HG02938 (cell line): Measurements from ENCODE around the gene DCHS2.

ENCODE experiments used
- ATAC-seq: cut with Tn5 transposase; IDR thresholded peaks from one replicate; pipeline ENCODE4 v1.9.1; 2021; ENCODE audit warnings: mild to moderate bottlenecking, moderate library complexity; ENCODE audit not compliant: unreplicated experiment

Gene DCHS2, protein sequence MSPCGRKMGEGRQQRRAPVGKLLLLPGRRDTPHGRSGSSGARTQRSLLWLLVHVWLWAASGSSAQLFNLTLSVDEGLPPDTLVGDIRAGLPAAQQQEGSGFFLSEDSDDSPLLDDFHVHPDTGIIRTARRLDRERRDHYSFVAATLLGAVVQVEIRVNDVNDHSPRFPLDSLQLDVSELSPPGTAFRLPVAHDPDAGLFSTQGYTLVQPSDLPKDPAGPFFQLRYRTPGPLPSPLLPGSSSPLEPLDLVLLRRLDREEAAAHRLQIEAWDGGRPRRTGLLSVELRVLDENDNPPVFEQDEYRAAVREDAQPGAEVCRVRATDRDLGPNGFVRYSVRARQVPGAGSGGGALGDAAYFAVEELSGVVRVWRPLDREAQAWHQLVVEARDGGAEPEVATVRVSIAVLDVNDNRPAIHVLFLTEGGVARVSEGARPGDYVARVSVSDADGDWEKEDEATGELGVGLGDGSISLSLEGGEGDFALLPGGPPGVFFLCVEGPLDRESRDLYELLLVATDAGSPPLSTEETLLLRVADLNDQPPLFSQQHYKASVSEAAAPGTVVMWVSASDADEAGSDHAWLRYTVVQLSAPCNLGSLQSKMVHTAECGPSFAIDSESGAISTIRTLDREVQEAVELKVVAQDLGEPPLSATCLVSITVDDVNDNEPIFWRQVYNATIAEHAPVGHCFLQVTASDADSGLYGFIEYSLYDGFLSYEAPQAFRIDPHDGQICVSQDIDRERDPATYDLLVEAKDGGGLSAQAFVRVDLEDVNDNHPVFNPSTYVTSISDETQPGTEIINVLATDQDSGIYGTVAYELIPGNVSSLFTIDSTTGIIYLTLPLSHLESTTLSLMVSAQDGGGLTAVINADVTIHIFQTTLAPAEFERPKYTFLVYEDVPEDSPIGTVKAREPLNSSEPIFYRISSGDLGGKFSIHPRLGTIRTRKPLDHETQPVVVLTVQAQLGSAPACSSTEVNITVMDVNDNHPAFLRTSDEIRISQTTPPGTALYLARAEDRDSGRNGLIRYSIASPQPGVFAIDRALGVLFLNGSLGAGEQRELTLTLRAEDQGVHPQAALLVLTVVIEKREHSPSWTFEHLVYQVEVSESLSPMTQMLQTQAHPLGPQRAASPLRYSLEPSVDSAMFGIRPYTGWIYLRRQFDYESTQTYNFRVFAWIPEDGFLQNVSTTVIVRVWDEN (N-terminal part only)

DNA sequence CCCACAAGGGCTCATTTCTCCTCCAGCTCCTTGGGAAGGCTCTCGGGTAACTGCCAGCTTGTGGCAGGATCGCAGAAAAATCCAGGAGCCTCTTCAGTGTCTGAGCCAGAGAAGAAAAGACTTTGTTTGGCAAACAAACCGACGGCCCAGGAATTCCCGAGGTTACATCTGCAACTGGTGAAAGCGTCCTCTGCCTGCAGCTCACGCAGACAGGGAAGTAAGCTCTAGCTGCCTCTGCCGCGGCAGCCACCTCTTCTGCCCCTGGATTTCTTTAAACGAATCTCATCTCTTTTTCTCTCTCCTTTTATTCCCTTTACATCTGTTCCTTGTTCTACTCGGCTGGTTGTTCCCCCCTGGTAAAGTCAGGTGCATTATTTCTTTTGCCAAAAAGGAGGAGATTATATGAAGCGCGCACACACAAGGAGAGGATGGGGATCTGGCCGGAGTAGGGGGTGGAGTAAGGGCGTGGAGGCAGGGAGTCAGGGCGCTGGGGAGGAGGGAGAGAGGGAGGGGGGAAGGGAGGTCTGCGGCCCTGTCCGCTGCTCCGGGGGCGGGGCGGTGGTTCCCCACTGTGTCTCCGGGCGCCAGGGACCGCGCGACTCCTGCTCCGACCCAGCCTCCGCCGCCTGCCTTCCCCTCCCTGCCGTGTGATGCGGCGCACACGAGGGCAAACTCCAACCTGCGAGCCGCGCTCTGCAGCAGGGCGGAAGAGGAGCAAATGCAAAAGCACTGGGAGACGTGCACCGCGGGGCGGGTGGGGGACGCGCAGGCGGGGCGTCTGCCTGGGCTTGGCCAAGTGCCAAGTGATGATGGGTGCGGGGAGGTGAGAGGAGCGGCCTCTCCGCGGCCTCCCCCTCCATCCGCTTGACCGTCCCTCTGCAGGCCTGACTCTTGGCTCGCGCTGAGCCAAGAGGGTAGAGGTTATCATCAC, at the start of gene DCHS2:
Gene DCHS2, minus strand, starts transcription at position 459 of the 931 bp plus-strand sequence. Its CDS starts 444 bp downstream, at position 15.
- peak; percentile 61 for ATAC-seq

DNA sequence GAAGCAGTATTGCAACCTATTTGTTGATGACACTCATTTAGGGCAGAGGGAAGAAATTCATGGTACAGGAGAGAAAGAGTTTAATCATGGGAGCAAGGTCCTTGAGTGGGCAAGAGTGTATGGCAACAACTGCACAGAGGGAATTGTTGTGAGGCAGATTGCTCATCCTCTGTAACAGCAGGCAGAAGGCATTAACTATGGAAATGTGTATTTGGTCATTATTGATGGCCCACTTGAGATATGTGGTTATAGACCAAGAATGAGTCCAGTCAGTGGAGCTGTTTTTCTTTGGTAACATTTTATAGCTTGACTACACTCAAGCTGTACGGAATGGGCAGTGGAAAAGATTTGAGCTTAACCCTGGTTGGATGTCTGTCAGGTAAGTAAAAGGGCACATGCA, 42.7 kb upstream of the DCHS2 start:
- ATAC-seq = no peak

DNA sequence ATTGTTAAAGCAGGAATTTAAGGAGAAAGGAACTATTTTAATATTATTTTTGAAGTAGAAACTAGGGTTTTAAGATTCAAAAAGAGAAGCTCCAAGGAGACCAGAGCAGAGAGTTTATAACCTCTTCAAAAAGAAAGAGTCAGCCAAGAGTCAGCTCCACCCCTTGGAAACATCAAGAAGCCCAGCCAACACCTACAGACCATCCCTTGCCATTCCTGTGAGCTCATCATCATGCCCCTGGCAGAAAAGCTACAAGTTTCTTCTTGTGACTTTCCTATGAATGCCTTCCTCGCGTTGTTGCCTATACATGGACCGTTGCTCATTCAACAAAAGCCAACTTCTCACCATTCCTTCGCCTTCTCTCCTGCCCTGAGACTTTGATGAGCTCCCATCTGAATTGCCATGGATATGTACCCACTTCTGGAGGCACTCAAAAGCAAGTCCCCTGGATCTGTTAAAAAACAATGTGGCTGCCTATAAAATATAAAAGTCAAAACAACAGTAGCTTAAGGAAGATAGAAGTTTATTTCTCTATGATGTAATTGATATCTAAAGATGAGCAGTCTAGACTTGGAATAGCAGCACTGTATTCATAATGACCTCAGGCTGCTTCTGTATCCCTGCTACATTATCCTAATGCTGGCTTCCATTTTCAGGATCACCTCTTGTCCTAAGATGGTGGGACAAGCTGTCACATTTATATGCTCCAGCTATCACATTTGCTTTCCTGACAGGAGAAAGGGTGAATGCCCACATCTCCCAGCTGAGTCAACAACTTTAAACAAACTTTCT, 38.3 kb upstream of the DCHS2 start:
- ATAC-seq = no peak

DNA sequence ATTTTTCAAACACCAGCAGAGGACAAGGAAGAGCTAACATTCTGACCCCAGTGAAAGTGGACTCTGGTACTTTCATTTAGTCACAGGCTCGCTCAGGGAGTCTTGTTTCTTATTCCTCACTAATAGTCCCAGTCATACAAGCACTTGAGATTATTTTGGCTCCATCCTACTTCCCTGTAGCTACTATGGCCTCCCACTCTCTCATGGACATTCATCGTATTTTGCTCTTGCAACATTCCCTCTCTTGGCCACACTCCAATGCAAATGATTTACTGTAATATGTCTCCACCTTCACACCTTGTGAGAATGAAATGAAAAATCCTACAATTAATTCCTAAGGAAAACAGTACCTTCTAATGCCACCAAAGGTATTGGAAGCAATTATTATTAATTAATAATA, 37.3 kb upstream of the DCHS2 start:
- ATAC-seq = no peak

DNA sequence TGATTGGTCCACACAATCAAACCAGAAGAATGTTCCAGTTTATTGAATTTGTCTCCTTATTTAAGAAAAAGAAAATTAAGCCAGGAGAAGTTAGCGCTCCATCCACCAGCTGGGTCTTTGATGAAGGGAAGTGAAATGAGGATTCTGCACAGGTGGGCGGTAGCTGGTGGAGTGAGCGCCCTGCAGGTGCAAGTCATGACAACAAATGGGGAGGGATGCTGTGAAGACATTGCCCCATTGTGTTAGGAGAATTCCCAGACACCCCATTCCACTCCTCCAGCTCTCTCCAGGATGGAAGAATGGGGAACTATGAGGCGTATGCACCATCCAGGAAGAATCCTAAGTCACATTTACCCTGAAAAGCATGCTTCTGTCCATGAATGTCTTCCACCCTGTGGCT, 35.7 kb upstream of the DCHS2 start:
- no peak for ATAC-seq

DNA sequence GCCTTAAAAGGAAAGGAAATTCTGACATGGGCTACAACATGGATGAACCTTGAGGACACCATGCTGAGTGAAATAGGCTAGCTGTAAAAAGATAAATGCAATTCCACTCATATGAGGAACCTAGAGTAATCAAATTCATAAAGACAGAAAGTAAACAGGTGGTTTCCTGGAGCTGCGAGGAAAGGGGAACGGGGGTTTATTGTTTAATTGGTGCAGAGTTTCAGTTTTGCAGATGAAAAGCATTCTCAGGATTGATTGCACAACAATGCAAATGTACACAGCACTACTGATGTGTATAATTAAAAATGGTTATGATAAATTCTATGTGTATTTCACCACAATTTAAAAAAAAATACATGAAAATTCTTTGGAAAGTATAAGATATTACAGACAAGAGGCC, 34.6 kb upstream of the DCHS2 start:
- ATAC-seq = no peak

DNA sequence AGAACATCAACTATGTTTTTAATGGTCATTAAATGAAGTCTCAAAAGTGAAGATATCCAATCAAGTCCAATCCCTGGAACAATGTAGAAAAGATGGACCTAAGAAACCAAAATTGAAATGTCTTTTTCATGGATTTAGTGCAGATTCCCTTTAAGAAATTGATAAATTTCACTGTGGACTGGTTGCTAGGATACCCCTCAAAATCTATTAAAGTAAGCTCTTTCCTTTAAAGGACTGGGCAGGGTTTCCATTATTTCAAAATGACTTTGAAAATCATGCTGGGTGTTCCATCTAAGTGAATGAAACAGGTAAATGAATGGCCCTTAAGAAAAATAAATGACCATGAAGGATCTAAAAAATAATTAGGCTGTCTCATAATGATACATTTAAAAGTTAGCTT, 30.0 kb upstream of the DCHS2 start:
- ATAC-seq = no peak

DNA sequence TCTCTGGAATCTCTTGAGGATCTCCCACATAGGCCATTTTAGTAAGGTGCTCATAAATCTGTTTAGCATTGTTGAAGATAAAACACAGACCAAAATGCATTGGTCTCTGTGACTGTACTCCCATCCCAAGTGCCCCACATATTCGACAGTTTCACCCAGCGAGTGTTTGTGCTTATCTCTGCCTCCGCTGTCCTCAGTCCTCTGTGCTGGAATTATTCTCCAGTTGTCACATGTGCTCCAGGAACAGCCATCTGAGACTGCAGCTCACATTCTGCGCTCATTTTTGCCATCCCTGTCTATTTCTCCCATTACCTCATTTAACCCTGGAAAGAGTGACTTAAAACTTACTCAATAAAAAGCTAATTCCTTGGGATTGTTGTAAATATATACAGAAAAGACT, 27.6 kb upstream of the DCHS2 start:
- ATAC-seq = no peak

DNA sequence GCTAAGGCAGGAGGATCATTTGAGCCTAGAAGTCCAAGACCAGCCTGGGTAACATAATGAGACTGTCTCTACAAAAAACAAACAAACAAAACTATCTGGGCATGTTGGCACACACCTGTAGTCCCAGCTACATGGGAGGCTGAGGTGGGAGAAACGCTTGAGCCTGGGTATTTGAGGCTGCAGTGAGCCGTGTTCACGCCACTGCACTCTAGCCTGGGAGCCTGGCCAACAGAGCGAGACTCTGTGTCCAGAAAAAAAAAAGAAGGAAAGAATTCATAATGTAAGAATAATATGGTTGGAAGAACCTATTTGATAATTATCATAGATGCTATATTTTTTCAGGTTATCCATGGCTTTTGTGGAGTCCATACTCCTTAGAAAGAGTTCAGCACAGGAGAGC, 26.0 kb upstream of the DCHS2 start:
- no peak for ATAC-seq

DNA sequence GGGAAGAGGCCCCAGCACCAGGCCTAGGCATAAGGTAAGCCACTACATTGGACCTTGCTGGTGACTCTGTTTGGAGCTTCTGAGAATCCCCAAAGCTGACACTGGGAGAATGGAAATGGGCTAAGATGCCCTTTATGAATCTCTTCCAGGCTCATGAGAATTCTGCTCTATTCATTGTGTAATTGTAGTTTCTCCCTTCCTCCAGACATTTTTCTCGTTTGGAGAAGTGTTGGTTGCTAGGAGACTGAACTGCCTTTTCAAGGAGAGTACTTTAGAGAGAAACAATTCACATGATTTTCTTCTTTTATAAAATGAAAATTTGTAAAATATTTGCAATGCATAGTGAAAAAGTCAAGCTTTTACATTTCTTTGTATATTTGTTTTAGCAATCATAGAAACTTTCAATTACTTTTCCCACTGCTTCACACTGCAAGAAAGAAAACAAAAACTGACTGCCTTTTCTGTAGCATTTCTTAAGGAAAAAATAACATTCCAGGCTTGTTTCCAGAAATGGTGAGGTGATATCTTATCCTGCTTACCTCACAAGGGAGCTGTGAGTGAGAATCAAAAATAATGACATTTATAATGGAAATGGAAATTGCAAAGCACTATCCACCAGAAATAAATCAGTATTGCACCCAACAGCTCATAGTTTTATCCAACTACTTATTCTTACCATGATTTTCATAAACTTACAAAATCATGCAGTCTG, 24.9 kb upstream of the DCHS2 start:
- no peak for ATAC-seq

DNA sequence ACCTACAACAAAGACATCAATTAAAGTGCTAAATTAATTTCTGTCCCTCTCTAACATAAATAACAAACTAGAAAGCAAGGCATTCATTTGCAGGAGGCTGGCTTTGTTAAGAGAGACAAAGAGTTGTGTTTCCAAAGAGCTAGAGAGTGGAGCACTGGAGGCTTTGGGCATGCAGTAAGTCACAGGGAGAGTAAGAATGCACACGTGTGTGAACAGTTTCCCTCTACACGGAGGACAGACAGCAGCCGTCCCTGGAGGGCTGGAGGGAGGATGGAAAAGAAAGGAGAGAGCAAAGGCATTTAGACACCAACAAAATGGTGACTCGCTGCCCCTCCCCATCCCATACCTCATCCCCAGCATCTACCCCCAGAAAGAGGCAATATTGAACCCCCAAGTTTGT, 20.4 kb upstream of the DCHS2 start:
- no peak for ATAC-seq

DNA sequence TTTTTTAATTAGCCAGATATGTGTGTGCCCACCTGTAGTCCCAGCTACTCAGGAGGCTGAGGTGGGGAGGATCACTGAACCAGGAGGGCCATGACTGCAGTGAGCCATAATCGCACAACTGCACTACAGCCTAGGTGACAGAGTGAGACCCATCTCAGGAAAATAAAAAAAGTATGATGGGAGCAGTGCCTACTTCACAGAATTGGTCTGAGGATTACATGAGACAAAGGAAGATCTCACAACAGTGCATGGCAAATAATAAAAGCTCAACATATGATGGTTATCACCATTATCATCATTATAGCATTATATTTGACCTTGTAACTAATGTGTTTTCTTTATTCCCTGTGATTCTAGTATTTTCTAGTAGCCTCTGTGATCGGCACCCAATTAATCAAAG, 19.9 kb upstream of the DCHS2 start:
- ATAC-seq = no peak

DNA sequence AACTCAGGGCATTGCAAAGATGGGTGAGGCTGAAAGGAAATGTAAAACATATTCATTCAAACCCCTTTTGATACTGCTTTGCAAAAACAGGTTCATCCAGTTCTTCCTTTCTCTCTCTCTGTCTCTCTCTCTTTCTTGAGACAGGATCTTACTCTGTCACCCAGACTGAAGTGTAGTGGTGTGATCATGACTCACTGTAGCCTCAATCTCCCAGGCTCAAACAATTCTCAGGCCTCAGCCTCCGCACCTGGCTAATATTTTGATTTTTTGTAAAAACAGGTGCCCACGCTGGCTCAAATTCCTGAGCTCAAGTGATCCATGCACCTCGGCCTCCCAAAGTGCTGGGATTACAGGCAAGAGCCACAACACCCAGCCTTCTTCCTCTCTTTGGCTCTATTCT, 15.6 kb upstream of the DCHS2 start:
- ATAC-seq = no peak

DNA sequence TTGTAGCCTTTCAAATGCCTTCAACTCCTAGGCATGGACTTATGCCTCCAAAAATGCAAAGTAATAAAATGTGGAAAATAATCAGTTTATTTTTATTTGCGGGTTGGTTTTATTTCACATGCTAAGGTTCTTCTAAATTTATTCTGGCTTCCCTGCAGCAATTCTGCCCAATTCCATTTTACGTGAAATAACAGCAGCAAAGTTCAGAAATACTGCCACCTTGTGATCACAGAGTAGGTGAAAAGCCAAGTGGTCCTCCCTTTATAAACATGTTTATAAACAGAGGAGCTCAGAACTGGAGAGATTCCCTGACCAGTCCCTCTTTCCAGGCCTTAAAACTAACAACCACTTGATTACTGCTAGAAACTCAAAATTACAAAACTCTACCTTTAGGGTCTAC, 14.7 kb upstream of the DCHS2 start:
- ATAC-seq = no peak

DNA sequence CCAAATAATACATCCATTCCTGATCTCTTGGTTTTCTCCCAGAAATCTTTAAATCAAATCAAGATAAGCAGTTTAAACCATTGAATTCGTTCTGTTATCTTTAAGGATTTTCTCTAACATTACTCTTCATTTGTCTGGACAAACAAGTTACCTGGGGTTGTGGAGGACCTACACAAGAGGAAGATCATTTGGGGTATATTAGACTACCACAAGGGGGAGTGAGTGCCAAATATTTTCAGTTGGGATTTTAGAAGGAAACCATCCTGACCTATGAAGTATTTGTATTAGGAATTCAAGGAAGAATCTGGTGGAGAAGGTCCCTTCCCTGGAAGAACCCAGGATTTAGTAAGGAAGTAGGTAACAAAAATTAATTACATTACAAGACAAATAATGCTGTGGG, 12.0 kb upstream of the DCHS2 start:
- ATAC-seq = no peak

DNA sequence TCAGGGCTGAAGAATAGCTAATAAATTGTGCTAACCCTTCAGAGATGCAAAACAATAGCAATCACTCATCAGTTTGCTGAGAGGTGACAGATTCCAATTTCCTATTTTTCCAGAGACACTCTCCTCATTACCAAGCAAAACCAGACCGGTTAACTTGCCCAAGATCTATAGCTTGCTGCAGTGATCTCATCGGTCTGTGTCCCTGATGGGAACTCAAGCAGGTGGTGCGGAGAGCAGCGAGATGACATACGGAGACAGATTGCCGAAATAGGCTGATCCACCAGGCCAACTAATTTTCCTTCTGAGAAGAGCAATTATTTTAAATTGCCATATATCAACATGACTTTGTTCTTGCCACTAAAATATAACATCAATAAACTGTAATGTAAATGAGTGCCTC, 10.5 kb upstream of the DCHS2 start:
- no peak for ATAC-seq

DNA sequence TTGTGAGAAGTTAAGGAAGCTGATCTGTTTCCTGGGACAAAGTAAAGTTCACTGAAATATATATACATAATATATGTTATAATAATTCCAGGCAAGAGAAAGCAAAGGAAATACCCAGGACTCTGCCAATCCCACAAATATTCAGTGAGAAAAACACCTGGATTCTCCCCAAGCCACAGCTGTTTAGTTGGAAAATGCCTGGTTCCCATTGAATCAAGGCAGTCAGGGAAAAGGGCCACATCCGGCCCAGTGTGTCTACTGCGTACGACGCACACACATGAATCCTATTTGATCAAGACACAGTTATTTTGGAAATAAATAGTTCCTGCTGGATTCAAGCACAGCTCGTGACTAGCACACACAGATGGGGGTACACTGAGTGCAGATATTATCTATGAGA, 6.3 kb upstream of the DCHS2 start:
- ATAC-seq = no peak

DNA sequence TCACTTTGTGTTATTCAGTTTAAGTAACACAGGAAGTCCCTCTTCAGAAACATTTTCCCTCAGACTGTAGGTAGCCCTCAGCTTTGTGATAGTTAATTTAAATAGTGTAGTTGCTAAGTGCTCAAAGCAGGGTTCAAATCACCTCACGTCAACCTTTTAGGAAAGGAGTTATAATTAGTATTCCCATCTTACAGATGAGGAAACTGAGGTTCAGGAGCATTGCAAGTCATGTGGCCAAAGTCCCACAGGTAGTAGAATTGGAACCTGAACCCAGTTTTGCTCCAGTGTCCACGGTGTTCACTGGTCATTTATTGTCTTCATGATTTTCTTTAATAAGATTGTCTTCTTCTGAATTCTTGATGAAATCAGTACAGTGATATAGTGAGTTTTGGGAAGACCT, 4.3 kb upstream of the DCHS2 start:
- no peak for ATAC-seq

DNA sequence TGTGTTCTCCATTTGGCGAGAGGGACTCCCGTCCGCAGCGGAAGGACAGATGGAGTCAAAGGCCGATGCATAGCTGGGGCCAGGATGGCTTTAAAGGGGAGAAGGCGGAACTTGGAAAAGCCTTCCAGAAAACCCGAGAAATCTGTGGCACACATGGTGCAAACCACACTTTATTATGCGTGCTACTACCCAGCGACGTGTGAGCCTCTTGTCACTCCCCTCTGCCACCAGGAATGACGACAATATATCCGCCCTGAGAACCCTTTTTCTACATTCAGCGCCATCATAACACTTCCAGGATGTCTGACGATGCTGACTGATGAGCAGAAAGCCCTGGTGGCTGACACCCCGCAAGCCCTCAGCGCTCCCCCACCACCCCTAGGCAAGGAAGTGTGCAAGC, 689 bp upstream of the DCHS2 start:
- peak; percentile 4 for ATAC-seq
